ENCODE results near the gene ZDHHC7. TPM values are rescaled to one million over a fixed set of nuclear protein-coding genes. Genes with fewer than 3 reads are reported as not detected.

ZDHHC7 gene
- total RNA-seq, 1 donor from 2014 or later: 77.9 TPM

DNA sequence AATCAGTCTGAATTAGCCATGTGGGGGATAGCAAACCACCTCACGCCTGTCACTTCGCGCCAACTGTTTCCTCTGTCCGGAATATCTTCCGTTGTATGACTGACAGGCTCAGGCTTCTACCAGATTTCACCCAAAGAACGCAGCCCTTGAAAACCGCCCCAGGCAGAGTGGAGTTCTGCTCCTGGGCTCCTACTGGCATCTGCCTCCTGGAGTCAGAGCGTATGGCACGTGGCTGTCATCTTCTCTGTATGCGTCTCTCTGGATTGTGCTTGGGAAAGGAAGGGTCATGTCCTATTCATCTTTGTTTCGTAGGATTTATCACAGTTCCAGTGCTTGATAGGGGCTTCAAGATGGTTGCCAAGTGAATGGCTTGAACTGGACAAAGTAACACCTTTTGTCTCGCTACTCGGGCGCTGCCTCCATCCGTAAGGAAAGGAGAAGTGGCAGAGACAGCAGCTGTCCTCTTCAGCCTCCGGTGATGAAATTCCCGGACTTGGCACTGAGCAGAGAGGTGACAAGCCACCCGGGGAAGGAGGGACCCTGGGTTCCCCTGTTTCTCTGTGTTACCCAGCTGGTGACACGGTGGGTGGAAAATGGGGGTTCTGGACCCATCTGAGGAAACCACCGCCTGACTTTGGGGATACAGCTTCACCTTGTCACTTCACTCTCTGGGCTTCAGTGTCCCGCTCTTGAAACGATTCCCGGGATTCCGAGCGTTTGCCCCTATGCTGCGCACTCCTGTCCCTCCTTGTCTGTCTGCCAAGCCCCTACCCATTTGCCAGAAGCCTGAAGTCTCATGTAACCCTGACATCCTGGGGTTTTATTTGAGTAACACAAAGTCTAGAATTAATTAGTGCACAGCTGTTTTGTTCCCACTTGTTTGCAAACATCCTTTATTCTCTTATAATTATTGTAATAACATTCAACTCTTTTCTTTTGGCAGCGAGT, 30.2 kb upstream of the ZDHHC7 start:
- no peak for TF ChIP-seq CTCF (IDR thresholded peaks at IDR 0.05)
- H3K27me3 ChIP-seq (ENCODE audit: low read depth): no peaks in the 10 kb centered on the region

GRCh38 chr16:85040685-85041084, 29.4 kb upstream of the ZDHHC7 start:
- Histone ChIP-seq H3K27ac (no peak overlapping the region), H3K4me3 (no peak overlapping the region), H3K4me1 (peaks cover 15% of the 10 kb centered on the region), H3K36me3 (no peaks in the 10 kb centered on the region), H3K9me3 (no peaks in the 10 kb centered on the region), H3K27me3 (ENCODE audit: low read depth) (no peaks in the 10 kb centered on the region)
- DNase-seq: no peak
- no peak for ATAC-seq
- TF ChIP-seq CTCF (IDR thresholded peaks at IDR 0.05): no peak
- intact Hi-C loops (cut with DNase I): no loop called here

More for the DNA sequence above, 30.2 kb upstream of the ZDHHC7 start:
- no peak overlapping the region for H3K27ac ChIP-seq
- no peaks in the 10 kb centered on the region for H3K36me3 ChIP-seq
- DNase-seq (peak; percentile 53), ATAC-seq (peak in 1 of 2 donors; percentile 44)
- no peak overlapping the region for H3K4me3 ChIP-seq
- H3K9me3 ChIP-seq: no peaks in the 10 kb centered on the region
- intact Hi-C loops (cut with DNase I): no loop called here
- H3K4me1 ChIP-seq: peaks cover 16% of the 10 kb centered on the region

- ATAC-seq: no peak
- TF ChIP-seq CTCF (IDR thresholded peaks at IDR 0.05): no peak
Observed at GRCh38 chr16:85037721-85038120, 26.4 kb upstream of the ZDHHC7 start.

GRCh38 chr16:85037050-85037410, 25.7 kb upstream of the ZDHHC7 start:
- no peak overlapping the region for H3K27ac ChIP-seq
- H3K36me3 ChIP-seq: peaks cover 10% of the 10 kb centered on the region
- H3K27me3 ChIP-seq (ENCODE audit: low read depth): no peaks in the 10 kb centered on the region
- DNase-seq (no peak), ATAC-seq (no peak)
- intact Hi-C loops (cut with DNase I): no loop called here
- TF ChIP-seq CTCF (IDR thresholded peaks at IDR 0.05): no peak
- no peak overlapping the region for H3K4me3 ChIP-seq
- no peaks in the 10 kb centered on the region for H3K9me3 ChIP-seq
- peaks cover 14% of the 10 kb centered on the region for H3K4me1 ChIP-seq

More at GRCh38 chr16:85037721-85038120, 26.4 kb upstream of the ZDHHC7 start:
- no peak overlapping the region for H3K4me3 ChIP-seq
- peaks cover 5% of the 10 kb centered on the region for H3K36me3 ChIP-seq
- no peaks in the 10 kb centered on the region for H3K27me3 ChIP-seq (ENCODE audit: low read depth)
- H3K9me3 ChIP-seq: no peaks in the 10 kb centered on the region
- H3K4me1 ChIP-seq: peaks cover 14% of the 10 kb centered on the region
- H3K27ac ChIP-seq: no peak overlapping the region
- no peak for DNase-seq
- intact Hi-C loops (cut with DNase I): no loop called here

- Histone ChIP-seq H3K4me1 (peaks cover 14% of the 10 kb centered on the region), H3K9me3 (no peaks in the 10 kb centered on the region), H3K27me3 (ENCODE audit: low read depth) (no peaks in the 10 kb centered on the region), H3K4me3 (no peak overlapping the region), H3K36me3 (peaks cover 16% of the 10 kb centered on the region), H3K27ac (no peak overlapping the region)
- intact Hi-C loops (cut with DNase I): no loop called here
- no peak for TF ChIP-seq CTCF (IDR thresholded peaks at IDR 0.05)
- DNase-seq: no peak
- ATAC-seq: no peak
Observed at GRCh38 chr16:85036236-85037049, 25.1 kb upstream of the ZDHHC7 start.

All from lower lobe of right lung (tissue), 2 donors.